CMK (cell line): ENCODE data around the gene OBI1.

Source experiments
- DNase-seq: peaks from one replicate; pipeline ENCODE4 v3.0.0-alpha.2; 2010; ENCODE audit warnings: low read depth

OBI1 gene

GRCh38 chr13:78587395-78587794, 71.6 kb downstream of the OBI1 start:
- DNase-seq: no peak

DNA sequence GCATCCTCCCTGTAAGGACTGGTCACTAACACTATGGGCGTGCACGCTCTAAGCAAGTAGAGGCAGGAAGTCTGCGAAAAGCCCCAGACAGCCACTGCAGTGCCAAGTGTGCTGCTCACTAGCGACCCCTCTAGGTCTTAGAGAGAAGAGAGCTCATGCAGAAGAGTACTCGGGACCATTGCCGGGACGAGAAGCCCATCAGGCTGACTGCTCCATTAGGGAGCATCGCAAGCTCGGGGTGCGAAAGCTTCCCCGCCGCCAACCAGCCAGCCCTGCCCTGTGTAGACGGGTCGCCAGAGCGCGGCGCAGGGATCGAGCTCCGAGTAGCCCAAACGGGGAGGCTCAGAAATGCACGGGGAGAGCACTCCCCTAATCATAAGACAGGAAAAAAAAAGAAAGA, 72.2 kb downstream of the OBI1 start:
- DNase-seq: no peak

DNA sequence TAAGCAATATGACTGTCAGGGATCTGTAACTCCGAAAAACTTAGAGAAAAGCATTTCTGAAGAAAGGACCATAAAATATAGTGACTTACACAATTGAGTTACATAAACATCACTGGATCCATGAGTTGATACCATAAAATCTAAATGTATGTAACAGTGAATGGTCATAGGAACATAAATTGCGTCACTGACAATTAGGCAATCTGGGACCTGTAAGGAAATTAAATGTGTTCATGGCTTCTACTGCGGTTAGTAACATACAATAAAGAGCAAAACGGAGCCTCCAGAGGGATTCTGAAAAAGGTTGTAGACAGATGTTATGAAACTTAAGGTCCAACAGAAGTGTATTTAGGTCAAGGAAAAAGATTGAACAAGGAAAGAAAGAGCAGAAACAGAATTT, 82.7 kb downstream of the OBI1 start:
- DNase-seq: no peak

DNA sequence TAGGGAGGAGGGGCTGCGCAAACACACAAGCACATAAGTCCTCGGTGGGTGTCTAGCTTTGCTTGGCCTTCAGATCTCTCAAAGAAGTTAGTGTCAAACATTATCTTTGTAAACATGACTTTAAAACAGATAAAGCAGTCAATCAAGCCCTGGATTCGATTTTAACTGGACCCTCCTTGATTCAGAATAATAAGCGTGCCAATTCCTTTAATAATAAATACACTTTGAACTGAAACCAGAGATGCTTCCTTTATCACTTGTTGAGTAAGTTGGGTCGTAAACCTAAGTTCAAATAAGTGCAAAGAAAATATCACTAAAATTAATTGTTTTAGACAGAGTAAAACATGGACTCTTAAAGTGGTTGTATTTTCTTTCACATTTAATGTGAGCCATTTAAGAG, 86.5 kb downstream of the OBI1 start:
- no peak for DNase-seq

- DNase-seq: no peak
Observed at GRCh38 chr13:78569029-78569428, 89.9 kb downstream of the OBI1 start.

- no peak for DNase-seq
Observed at GRCh38 chr13:78566631-78567030, 92.3 kb downstream of the OBI1 start.
